Measurements from ENCODE around the gene HBQ1.
"Not testable (repeated sequence)": the region's sequence is repeated elsewhere in the genome, so short reads cannot be mapped to it uniquely, and the experiment has no call there.

HBQ1 gene

DNA sequence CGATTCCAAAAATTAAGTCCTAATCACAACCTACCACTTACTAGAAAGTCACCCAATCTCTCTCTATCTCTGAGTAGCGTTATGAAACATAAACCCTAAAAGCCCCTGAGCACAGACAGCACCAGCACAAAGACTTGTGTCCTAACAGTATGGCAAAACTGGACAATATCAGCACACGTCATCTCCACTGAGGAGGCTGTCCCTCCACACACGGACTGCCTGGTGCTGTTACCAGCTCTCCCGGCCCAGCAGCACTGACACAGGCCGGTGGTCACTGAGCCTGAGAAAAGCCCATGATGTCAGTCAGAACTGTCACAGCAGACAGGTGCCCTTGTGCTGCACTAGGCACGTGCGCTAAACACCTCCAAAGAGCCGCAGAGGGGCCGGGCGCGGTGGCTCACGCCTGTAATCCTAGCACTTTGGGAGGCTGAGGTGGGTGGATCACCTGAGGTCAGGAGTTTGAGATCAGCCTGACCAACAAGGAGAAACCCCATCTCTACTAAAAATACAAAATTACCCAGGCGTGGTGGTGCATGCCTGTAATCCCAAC, 31.4 kb downstream of the HBQ1 start:
- not testable (repeated sequence) for DNase-seq

DNA sequence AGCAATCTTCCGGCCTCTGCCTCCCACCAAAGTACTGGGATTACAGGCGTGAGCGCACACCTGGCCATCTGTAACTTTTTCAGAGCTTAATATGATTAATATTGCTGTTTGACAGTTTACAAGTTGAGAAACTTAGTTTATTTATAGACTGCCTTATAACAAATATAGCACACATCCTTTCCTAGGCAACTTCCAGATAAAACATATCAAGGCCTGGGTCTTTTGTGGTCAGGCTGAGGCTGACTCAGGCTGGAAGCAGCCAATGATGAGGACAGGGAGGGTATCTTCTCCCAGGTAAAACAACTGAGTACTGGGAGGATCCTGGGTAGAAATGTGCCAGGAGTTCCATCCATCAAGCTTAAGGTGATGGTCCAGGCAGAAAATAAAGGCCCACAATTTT, 32.7 kb downstream of the HBQ1 start:
- no peak for DNase-seq

DNA sequence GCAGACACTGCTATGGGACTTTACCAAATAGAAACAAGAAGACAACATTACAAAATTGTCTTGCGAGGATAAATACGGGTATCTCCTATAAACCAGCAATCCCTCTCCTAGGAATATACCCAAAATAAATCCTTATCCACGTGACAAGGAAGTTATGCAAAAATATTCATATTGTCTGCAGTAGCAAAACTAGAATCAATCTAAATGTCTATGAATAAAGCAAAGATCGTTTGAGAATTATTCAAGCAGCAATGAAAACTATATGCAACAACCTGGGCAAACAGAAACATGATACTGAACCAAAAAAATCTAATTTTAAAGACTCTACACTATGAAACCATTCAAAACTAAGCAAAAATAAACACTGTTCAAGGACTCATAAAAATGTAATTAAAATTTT, 39.8 kb downstream of the HBQ1 start:
- no peak for DNase-seq

DNA sequence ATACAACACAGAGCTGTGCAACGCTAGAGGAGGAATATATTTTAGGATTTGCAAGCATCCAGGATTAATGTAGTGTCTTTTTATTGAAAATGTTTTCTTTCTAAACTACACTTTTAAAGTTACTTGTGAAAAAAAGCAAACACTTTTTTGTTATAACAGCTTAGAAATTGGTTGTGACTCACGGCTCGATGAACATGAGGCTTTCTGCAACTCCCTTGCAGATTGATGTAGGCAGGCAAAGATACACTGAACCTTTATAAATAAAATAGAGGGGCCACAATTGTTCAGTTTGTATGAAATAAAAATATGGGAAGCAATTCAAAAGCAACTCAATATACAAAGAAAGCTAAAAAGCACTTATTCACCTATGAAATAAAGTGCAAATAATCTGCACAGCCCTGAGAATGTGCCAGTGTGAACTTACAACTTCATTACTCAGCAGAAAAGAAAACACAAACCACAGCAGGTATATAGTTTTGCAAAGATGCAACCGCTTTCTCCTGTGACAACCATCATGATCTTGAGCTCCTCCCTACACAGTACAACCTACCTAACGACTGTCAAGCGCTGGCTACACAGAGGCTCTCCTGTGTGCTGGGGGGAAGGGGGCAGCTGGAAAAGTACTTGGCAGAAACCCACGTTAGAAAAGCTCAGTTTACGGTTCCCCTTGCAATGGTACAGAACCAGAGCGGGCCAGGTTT, 48.0 kb downstream of the HBQ1 start:
- DNase-seq: peak; percentile 14

DNA sequence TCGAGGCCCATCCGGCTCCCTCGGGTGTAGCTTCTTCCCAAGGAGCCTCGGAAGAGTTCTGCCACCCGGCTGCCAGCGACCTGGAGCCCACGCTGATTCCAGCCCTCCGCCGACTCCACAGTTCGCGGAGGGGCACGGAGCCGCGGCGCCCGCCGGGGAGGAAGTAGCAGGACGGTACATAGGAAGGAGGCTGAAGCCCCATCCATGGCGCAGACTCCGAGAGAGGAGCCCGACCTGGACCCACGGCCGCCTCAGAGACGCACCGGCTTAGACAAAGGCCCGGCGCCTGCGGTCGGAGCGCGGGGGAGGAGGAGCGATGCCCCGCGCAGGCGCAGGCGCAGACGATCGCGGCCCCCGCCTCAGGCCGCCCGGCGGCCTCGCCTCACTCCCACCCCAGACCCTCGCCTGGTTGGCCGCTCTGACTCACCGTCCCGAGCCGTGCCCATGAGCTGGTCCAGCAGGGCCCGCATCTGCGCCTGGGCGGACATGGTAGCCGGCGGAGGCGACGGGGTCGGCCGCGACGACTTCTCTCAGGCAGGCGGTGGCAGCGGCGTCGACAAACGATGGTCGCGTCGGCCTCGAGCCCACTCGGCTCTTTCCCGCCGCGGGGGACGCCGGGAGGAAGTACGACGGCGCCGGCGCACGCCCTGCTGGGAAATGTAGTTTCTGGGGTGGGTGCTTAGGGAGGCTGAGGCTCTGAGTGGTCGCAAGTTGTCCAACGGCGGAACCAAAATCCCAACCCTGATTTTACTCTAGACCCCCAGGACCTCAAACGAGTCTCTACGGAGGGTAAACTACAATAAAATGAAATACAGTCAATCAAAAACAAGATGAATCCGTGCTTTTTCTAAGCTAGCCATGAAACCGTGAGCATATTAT, 48.8 kb downstream of the HBQ1 start, which contains the start of gene LUC7L:
Gene LUC7L, minus strand, starts transcription at position 598 of the 879 bp plus-strand sequence. Its CDS starts 110 bp downstream, at position 488.
- peak; percentile 88 for DNase-seq

DNA sequence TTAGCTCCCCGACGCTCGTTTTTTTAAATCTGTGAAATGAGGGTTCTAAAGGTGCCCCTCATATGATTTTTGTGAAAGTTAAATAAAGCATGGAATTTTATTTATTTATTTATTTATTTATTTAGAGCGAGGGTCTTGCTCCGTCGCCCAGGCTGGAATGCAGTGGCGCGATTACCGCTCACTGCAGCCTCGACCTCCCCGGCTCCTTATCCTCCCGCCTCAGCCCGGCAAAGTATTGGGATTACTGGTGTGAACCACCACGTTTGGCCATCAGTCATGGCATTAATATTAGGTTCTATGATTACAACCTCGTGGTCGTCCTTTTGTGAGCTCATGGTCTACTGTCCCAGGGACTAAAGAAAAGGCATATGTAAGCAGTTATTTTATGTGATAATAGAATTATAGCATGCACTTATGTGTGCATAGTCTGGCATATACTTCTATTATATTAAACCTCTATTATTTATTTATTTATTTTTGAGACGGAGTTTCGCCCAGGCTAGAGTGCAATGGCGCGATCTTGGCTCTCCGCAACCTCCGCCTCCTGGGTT, 49.5 kb downstream of the HBQ1 start:
- no peak for DNase-seq

DNA sequence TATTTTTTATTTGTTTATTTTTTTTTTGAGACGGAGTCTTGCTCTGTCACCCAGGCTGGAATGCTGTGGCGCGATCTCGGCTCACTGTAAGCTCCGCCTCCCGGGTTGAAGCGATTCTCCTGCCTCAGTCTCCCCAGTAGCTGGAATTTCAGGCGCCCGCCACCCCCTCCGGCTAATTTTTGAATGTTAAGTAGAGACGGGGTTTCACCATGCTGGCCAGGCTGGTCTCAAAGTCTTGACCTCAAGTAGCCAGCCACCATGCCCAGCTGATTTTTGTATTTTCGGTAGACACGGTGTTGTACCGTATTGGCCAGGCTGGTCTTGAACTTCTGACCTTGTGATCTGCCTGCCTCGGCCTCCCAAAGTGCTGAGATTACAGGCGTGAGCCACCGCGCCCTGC, 50.1 kb downstream of the HBQ1 start:
- DNase-seq: not testable (repeated sequence)

All from CD4-positive, alpha-beta T cell treated with Interleukin-21 for 1 hour (primary cell).